ENCODE results near the gene WNT3A. TPM values are rescaled to one million over a fixed set of nuclear protein-coding genes. Genes with fewer than 3 reads are reported as not detected.

Gene WNT3A
- total RNA-seq, 1 donor from 2014 or later = 0.06 TPM

DNA sequence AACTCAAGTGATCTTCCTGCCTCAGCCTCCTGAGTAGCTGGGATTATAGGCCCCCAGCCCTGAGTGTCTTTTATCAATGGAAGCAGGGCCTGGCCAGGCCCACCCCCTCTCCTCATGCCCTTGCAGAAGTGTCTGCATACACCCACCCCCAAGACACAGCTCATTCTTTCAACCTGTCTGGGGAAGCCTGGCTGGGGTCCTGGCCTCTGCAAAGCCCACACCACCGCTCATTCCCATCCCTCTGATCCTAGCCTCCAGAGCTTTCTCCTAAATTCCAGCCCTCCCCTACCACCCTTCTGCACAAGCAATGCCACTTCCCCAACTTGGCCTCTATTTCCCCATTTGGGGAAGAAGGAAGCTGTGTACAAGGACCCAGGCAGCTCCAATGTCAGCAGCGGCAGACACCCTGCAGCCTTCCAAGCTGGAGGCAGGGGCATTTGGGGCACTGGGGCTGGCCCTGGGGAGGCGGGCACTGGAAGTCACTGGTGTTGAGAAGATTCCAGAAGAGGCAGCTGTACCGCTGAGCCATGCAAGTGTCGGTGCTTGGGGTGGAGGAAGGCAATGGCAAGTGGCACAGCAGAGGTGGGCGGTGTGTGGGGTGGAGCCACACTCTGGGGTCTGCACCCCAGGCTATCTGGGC lies 42.0 kb downstream of the WNT3A start:
- no peak for DNase-seq (ENCODE audit: low spot score)

DNA sequence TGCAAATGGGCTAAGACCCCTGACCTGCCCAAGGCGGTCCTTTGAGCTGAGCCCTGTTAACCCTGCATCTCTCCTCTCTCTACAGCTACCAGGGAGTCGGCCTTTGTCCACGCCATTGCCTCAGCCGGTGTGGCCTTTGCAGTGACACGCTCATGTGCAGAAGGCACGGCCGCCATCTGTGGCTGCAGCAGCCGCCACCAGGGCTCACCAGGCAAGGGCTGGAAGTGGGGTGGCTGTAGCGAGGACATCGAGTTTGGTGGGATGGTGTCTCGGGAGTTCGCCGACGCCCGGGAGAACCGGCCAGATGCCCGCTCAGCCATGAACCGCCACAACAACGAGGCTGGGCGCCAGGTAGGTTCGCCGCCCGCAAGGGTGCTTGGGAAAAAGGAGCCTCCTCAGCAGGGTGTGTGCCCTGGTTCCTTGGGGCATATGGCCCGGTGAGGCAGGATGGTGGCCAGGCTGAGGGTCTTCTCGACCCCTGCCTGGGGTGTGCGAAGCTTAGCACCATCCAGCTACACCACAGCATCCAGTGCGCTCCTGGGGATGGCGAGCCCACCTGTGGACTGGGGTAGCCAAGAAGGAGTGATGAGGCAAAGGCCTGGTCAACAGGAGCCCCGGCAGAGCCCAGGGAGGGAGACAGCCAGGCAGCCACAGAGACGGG lies 43.9 kb downstream of the WNT3A start:
- no peak for DNase-seq (ENCODE audit: low spot score)

- no peak for DNase-seq (ENCODE audit: low spot score)
Measured at GRCh38 chr1:228058172-228058948, 51.6 kb downstream of the WNT3A start.

GRCh38 chr1:228058949-228059633 lies 52.3 kb downstream of the WNT3A start:
- no peak for DNase-seq (ENCODE audit: low spot score)

GRCh38 chr1:228059634-228060457 lies 53.0 kb downstream of the WNT3A start:
- peak; percentile 96 for DNase-seq (ENCODE audit: low spot score)

- no peak for DNase-seq (ENCODE audit: low spot score)
Measured at GRCh38 chr1:228060458-228061190, 53.8 kb downstream of the WNT3A start.

- DNase-seq (ENCODE audit: low spot score) = no peak
Measured at GRCh38 chr1:228061411-228062084, 54.8 kb downstream of the WNT3A start.

GRCh38 chr1:228062085-228062791 lies 55.4 kb downstream of the WNT3A start:
- DNase-seq (ENCODE audit: low spot score) = no peak

- DNase-seq (ENCODE audit: low spot score) = no peak
Measured at GRCh38 chr1:228062812-228063211, 56.0 kb downstream of the WNT3A start.

DNA sequence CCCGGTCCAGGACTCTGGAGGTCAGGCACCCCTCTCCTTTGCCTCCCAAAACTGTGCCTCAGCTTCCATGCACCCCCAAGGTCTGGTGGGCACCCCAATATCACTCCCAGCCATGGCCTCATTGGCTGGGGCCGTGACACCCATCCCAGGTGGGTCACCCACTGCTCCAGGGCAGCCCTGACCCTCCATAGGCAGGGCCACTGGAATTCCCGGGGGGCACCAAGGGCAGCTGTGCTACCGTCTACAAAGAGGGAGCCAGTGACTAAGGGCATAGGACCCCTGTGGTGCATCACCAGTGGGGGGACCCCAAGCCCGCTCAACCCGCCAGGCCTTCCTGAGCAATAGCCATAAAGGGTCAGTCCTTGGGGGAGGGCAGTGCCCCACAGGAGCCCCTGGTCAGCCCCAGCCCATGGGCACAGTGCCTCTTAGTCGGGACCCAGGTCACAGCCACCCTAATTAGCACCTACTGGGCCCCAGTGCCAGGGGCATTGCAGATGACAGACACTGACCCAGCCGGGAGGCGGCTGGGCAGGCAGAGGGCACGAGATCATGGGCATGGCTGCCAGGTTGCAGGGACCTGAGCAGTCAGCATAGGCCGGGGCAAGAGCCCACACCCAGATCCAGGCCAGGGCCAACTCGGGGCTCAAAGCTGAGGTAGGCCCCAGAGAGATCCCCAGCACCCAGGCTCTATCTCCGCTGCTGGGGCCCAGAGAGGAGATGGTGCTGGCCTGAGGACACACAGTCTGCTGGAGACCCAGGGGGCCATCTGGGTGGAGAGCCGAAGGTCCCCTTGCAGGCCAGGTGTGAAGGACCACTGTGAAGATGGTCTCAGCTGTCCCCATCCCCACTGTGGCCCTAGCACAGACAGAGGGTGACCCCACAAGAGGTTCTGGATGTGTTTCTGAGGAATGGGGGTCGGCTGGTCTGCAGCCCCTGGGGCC lies 56.7 kb downstream of the WNT3A start:
- DNase-seq (ENCODE audit: low spot score) = no peak

DNA sequence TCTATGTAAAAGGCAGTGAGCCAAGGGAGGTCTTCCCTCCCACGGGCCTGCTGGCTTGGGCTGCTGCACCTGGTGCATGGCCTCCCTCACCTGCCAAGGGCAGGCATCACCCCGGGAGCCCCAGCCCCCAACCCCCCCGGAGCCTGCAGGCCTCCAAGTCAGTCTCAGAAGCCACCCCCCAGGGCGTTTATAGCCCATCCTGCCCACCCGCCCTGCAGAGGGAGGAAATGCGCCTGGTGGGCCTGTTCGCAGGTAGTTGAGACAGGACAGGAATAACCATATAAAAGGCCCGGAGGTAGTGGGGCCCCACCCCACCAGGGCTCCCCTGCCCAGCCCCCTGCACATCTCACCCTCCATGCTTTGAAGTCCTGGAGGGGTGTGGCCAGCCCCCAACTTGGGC lies 57.5 kb downstream of the WNT3A start:
- no peak for DNase-seq (ENCODE audit: low spot score)

- DNase-seq (ENCODE audit: low spot score) = no peak
Measured at GRCh38 chr1:228064741-228065542, 58.1 kb downstream of the WNT3A start.

GRCh38 chr1:228065543-228066347 lies 58.9 kb downstream of the WNT3A start:
- no peak for DNase-seq (ENCODE audit: low spot score)

DNA sequence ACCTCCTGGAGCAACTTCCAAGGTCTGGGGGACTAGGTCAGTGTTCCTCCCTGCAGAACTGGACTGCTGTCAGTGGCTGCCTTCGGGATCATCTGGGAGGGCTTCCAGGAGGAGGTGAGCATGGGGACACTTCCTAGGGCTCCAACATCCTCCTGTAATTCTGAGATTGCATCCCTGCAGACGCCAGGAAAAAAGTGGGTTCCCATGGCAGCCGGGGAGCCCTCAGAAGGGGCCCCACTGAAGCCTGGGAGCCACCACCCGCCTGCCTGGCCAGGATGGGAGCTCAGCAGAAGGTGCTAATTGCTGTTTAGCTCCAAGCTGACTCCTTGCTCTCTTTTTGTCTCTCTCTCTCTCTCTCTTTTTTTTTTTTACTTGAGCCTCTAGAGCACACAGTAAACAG lies 59.6 kb downstream of the WNT3A start:
- no peak for DNase-seq (ENCODE audit: low spot score)

DNA sequence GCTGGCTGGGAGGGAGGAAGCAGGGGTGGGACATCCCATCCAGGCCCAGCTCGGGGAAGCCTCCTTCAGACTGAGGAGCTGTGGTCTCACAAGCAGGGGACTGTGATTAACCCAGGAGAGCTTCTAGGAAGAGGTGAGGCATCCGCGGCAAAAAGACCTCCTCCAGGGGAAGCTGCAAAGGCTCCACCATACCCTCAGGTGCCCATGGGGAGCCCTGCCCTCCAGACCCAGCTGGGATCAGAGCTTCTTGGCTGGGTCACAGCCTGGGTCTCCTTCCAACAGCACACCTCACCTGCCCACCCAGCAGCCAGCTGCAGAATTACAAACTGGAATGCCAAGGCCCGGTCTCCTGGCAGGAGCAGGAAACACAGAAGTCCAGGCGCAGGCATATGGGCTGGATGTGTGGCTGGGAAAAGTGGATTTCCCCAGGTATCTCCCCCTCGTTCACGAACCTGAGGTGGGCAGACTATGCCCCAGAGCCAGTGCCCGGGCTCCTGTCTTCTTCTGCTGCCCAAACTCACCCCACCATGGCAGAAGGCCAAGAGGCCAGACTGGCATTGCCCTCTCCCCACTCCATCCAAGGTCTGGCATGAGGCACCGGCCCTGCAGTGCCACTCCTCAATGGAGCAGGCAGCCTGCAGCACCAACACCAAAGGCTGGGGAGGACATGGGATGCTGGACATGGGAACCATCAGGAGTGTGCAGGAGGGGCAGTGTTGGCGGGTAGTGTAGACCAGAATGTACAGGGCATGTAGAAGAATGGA lies 60.3 kb downstream of the WNT3A start:
- no peak for DNase-seq (ENCODE audit: low spot score)

- DNase-seq (ENCODE audit: low spot score) = no peak
Measured at GRCh38 chr1:228068359-228068758, 61.6 kb downstream of the WNT3A start.

All from mucosa of gallbladder (tissue), 1 donor.